Fibroblast of lung (primary cell): ENCODE measurements around the gene PLS1. TPM values are rescaled to one million over a fixed set of nuclear protein-coding genes. Genes with fewer than 3 reads are reported as not detected.

ENCODE experiments used
- DNase-seq, 2 donors: peaks; one replicate each; pipeline versions ENCODE4 v3.0.0 to v3.0.0-alpha.2; 2010; ENCODE audit warnings: low read depth in 2 of 2
- H2AFZ ChIP-seq: 2 replicates; pipeline ENCODE4 v1.5.1; 2012; ENCODE audit warnings: low read length, control low read depth, inconsistent platforms
- H3K27ac ChIP-seq: 2 replicates; pipeline ENCODE4 v1.5.1; 2011; ENCODE audit warnings: low read length, control low read depth; ENCODE audit not compliant: insufficient read depth
- H3K27me3 ChIP-seq: 2 replicates; pipeline ENCODE4 v1.5.1; 2011; ENCODE audit warnings: mild to moderate bottlenecking, low read length; ENCODE audit not compliant: control insufficient read depth, insufficient read depth
- H3K36me3 ChIP-seq: 2 replicates; pipeline ENCODE4 v1.5.1; 2011; ENCODE audit warnings: low read length; ENCODE audit not compliant: control insufficient read depth, insufficient read depth
- H3K4me1 ChIP-seq: 2 replicates; pipeline ENCODE4 v1.5.1; 2011; ENCODE audit warnings: low read length; ENCODE audit not compliant: control insufficient read depth, insufficient read depth; ENCODE audit errors: extremely low read depth
- H3K4me2 ChIP-seq: 2 replicates; pipeline ENCODE4 v1.5.1; 2011; ENCODE audit warnings: low read length, control low read depth; ENCODE audit not compliant: insufficient read depth; ENCODE audit errors: extremely low read depth
- H3K4me3 ChIP-seq, 4 experiments: fragments of 200-600 bp in 1 of 4; sonication (generic) in 1 of 4; replicated peaks in 1 of 4; 2 replicates each; pipeline ENCODE4 v1.5.1; 2011 to 2016; ENCODE audit warnings: low read length in 4 of 4, low read depth in 3 of 4, mild to moderate bottlenecking in 3 of 4, control low read depth in 2 of 4, inconsistent platforms in 1 of 4, mixed read lengths in 1 of 4; ENCODE audit not compliant: insufficient read depth in 1 of 4; ENCODE audit errors: control extremely low read depth in 1 of 4
- H3K79me2 ChIP-seq: 2 replicates; pipeline ENCODE4 v1.5.1; 2012; ENCODE audit warnings: mild to moderate bottlenecking, low read length, inconsistent platforms; ENCODE audit not compliant: control insufficient read depth, insufficient read depth
- H3K9ac ChIP-seq: 2 replicates; pipeline ENCODE4 v1.5.1; 2011; ENCODE audit warnings: mild to moderate bottlenecking, low read length, control low read depth; ENCODE audit not compliant: insufficient read depth
- H3K9me3 ChIP-seq: 2 replicates; pipeline ENCODE4 v1.5.1; 2012; ENCODE audit warnings: low read depth, low read length; ENCODE audit not compliant: control insufficient read depth, insufficient read depth
- H4K20me1 ChIP-seq: 2 replicates; pipeline ENCODE4 v1.5.1; 2011; ENCODE audit warnings: low read length; ENCODE audit not compliant: control insufficient read depth, insufficient read depth; ENCODE audit errors: extremely low read depth
- EZH2 ChIP-seq: IDR thresholded peaks from 2 replicates; pipeline ENCODE4 v1.5.1; 2012; ENCODE audit warnings: low read length, control low read depth, mild to moderate bottlenecking; ENCODE audit errors: missing control alignments
- polyA plus RNA-seq, 2 donors: library from polyadenylated mRNA; depleted of rRNA in 1 of 2; stranded (reverse) in 1 of 2; unstranded in 1 of 2; fragments of >200 nt; gene quantifications; 2 replicates each; pipeline ENCODE4 v1.2.1, GENCODE V29; 2011 to 2012; ENCODE audit warnings: missing spikeins in 1 of 2
- total RNA-seq: library from RNA; depleted of rRNA; stranded (reverse); fragments of >200 nt; gene quantifications from 2 replicates; pipeline ENCODE4 v1.2.1, GENCODE V29; 2014
- TF ChIP-seq, protein P1 (sequence below), 2 donors: IDR thresholded peaks in 1 of 2; conservative IDR thresholded peaks in 1 of 2; 1 replicate in 1 of 2; 2 replicates in 1 of 2; pipeline ENCODE4 v1.5.1; 2011 to 2012; ENCODE audit warnings: low read length in 2 of 2, control low read depth in 1 of 2, inconsistent platforms in 1 of 2, low read depth in 1 of 2, mild to moderate bottlenecking in 1 of 2

PLS1 gene
- total and polyA plus RNA-seq, 2 donors (not counting 1 experiment from before 2014, with no cell fraction given): 0.59 to 0.83 TPM

GRCh38 chr3:142694225-142694624, 98.0 kb downstream of the PLS1 start:
- no peak overlapping the region for H3K4me3 ChIP-seq
- no peaks in the 10 kb centered on the region for H3K27me3 ChIP-seq
- H3K4me1 ChIP-seq: no peaks in the 10 kb centered on the region
- H3K4me2 ChIP-seq: no peak overlapping the region
- no peaks in the 10 kb centered on the region for H3K9me3 ChIP-seq
- H3K9ac ChIP-seq: no peak overlapping the region
- DNase-seq: no peak
- no peaks in the 10 kb centered on the region for H3K79me2 ChIP-seq
- H3K36me3 ChIP-seq: no peaks in the 10 kb centered on the region
- no peaks in the 10 kb centered on the region for H4K20me1 ChIP-seq
- no peak overlapping the region for H2AFZ ChIP-seq
- TF ChIP-seq, protein P1, sequence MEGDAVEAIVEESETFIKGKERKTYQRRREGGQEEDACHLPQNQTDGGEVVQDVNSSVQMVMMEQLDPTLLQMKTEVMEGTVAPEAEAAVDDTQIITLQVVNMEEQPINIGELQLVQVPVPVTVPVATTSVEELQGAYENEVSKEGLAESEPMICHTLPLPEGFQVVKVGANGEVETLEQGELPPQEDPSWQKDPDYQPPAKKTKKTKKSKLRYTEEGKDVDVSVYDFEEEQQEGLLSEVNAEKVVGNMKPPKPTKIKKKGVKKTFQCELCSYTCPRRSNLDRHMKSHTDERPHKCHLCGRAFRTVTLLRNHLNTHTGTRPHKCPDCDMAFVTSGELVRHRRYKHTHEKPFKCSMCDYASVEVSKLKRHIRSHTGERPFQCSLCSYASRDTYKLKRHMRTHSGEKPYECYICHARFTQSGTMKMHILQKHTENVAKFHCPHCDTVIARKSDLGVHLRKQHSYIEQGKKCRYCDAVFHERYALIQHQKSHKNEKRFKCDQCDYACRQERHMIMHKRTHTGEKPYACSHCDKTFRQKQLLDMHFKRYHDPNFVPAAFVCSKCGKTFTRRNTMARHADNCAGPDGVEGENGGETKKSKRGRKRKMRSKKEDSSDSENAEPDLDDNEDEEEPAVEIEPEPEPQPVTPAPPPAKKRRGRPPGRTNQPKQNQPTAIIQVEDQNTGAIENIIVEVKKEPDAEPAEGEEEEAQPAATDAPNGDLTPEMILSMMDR (conservative IDR thresholded peaks at IDR 0.05 in 1 of 2, IDR thresholded peaks at IDR 0.05 in 1 of 2; ENCODE audit: low read depth in 1 of 2, low read length in 2 of 2): no peak
- TF ChIP-seq EZH2: no peak
- H3K27ac ChIP-seq: no peak overlapping the region

GRCh38 chr3:142705198-142705597, 109.0 kb downstream of the PLS1 start:
- Histone ChIP-seq H2AFZ (peak overlapping the region; percentile 36), H4K20me1 (no peaks in the 10 kb centered on the region), H3K36me3 (no peaks in the 10 kb centered on the region), H3K27me3 (no peaks in the 10 kb centered on the region), H3K9me3 (no peaks in the 10 kb centered on the region), H3K4me1 (no peaks in the 10 kb centered on the region), H3K9ac (no peak overlapping the region), H3K79me2 (no peaks in the 10 kb centered on the region), H3K4me3 (no peak overlapping the region), H3K27ac (no peak overlapping the region), H3K4me2 (peak overlapping the region; percentile 40)
- DNase-seq: peak; percentile 2 to 12
- no peak for TF ChIP-seq EZH2
- TF ChIP-seq, protein P1 (conservative IDR thresholded peaks at IDR 0.05 in 1 of 2, IDR thresholded peaks at IDR 0.05 in 1 of 2; ENCODE audit: low read depth in 1 of 2, low read length in 2 of 2): no peak

- Histone ChIP-seq H2AFZ (no peak overlapping the region), H3K9ac (no peak overlapping the region), H3K4me1 (no peaks in the 10 kb centered on the region), H3K9me3 (no peaks in the 10 kb centered on the region), H4K20me1 (no peaks in the 10 kb centered on the region), H3K4me2 (no peak overlapping the region), H3K79me2 (no peaks in the 10 kb centered on the region), H3K36me3 (no peaks in the 10 kb centered on the region), H3K27ac (no peak overlapping the region), H3K27me3 (no peaks in the 10 kb centered on the region), H3K4me3 (no peak overlapping the region)
- DNase-seq: no peak
- no peak for TF ChIP-seq EZH2
- TF ChIP-seq, protein P1 (conservative IDR thresholded peaks at IDR 0.05 in 1 of 2, IDR thresholded peaks at IDR 0.05 in 1 of 2; ENCODE audit: low read depth in 1 of 2, low read length in 2 of 2): no peak
These were observed 110.3 kb downstream of the PLS1 start for GRCh38 chr3:142706321-142707127.
